K562 (cell line): ENCODE results near the gene FFAR1.

Experiments
- BCLAF1 ChIP-seq, 2 experiments: fragments of 450-650 bp in 1 of 2; IDR thresholded peaks; 2 replicates each; pipeline ENCODE4 v1.6.1; 2011 to 2017; ENCODE audit warnings: low read depth in 2 of 2, antibody characterized with exemption in 1 of 2, borderline replicate concordance in 1 of 2, low read length in 1 of 2, mild to moderate bottlenecking in 1 of 2, mixed read lengths in 1 of 2; ENCODE audit not compliant: control insufficient read depth in 1 of 2
- CBFA2T3 ChIP-seq: fragments of 450-650 bp; IDR thresholded peaks from 2 replicates; pipeline ENCODE4 v1.6.1; 2017
- CTCF ChIP-seq, 3 experiments: IDR thresholded peaks in 2 of 3; conservative IDR thresholded peaks in 1 of 3; 2 replicates each; pipeline ENCODE4 v1.5.1; 2011 to 2012; ENCODE audit warnings: low read length in 3 of 3, mild to moderate bottlenecking in 3 of 3, control low read depth in 2 of 3, improper control_type of control experiment in 1 of 3, inconsistent platforms in 1 of 3, low read depth in 1 of 3, mixed read lengths in 1 of 3, moderate library complexity in 1 of 3; ENCODE audit not compliant: insufficient read depth in 2 of 3
- ILK ChIP-seq: fragments of 450-650 bp; IDR thresholded peaks from 2 replicates; pipeline ENCODE4 v1.6.1; 2016; ENCODE audit warnings: missing genetic modification characterization, low read depth, mild to moderate bottlenecking, missing compliant biosample characterization, moderate library complexity, borderline replicate concordance
- IRF9 ChIP-seq: fragments of 450-650 bp; IDR thresholded peaks from 2 replicates; pipeline ENCODE4 v1.6.1; 2016; ENCODE audit warnings: missing biosample characterization, missing genetic modification characterization
- MYC ChIP-seq, 2 experiments: fragments of 250-450 bp in 1 of 2; sonication (Bioruptor Pico) in 1 of 2; IDR thresholded peaks; 2 replicates each; pipeline versions ENCODE4 v1.5.1 to v1.6.1; 2012 to 2021; ENCODE audit warnings: low read depth in 2 of 2, borderline replicate concordance in 1 of 2, improper control_type of control experiment in 1 of 2, low read length in 1 of 2, mild to moderate bottlenecking in 1 of 2, moderate library complexity in 1 of 2
- RERE ChIP-seq: sonication (generic); formaldehyde crosslinking; IDR thresholded peaks from 2 replicates; pipeline ENCODE4 v1.8.0; 2023; ENCODE audit warnings: missing genetic modification reagents, mild to moderate bottlenecking, borderline replicate concordance
- ZEB2 ChIP-seq: fragments of 450-650 bp; IDR thresholded peaks from 2 replicates; pipeline ENCODE4 v1.6.1; 2016

- TF ChIP-seq IRF9 (tag) (peak; percentile 56; the same call in 1 of the 2 replicates), ZEB2 (no peak), CBFA2T3 (peak; percentile 8; the same call in 1 of the 2 replicates), BCLAF1 (IDR thresholded peaks at IDR 0.05; ENCODE audit: borderline replicate concordance in 1 of 2, control insufficient read depth in 1 of 2, low read depth in 2 of 2, low read length in 1 of 2) (no peak), CTCF (IDR thresholded peaks at IDR 0.05 in 2 of 3, conservative IDR thresholded peaks at IDR 0.05 in 1 of 3; ENCODE audit: insufficient read depth in 2 of 3, low read depth in 1 of 3, low read length in 3 of 3) (no peak), MYC (IDR thresholded peaks at IDR 0.05; ENCODE audit: low read depth, low read length) (peak; percentile 90), MYC (CRISPR knock-in tag; IDR thresholded peaks at IDR 0.05; ENCODE audit: borderline replicate concordance, low read depth) (peak; percentile 73; the same call in 1 of the 2 replicates), ILK (no peak), RERE (no peak)
Measured at GRCh38 chr19:35309481-35310279, 38.0 kb upstream of the FFAR1 start.
